IPS DF 4.7 (cell line): ENCODE data around the gene MED13L.
"Not testable (repeated sequence)": the region's sequence is repeated elsewhere in the genome, so short reads cannot be mapped to it uniquely, and the experiment has no call there.

Experiments
- DNase-seq: peaks from one replicate; pipeline ENCODE4 v3.0.0-alpha.2; 2013; ENCODE audit warnings: low spot score; ENCODE audit errors: extremely low read depth

The MED13L gene

DNA sequence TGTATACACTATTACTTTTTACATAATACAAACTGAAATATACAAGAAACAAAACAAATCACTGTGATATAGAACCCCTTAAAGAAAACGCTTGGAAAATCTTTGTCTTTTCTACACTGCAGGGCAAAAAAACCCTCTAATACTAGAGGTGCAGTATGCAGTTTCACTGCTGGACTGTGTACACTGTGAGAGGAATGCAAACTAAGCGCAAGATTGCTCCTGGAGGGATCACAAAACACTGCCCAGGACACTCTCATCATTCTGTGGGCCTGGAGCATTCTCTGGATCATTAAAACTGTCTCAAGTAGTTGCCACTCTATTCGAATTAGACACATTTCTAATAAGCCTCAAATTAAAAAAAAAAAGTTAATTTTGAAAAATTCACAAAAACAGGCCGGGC, 217.6 kb downstream of the MED13L start:
- DNase-seq, result no peak

DNA sequence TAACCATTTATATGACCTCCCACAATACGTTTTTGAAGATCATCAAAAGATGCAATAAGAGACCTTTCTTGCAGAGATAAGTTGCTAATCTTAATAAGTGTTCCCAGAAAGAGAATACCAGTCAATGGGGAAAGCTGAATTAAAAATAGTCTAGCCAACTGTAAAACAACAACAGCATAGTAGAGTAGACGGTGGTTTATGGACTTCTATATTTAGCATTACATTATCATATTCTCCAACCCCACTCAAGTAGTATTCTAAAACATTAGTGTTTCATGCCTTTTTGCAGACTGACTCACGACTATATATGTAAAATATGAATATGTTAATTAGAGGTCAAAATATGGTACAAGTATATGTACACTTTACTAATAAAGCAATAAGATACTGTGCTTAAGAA, 218.9 kb downstream of the MED13L start:
- DNase-seq, result no peak

GRCh38 chr12:116057356-116057755, 220.1 kb downstream of the MED13L start:
- no peak for DNase-seq

DNA sequence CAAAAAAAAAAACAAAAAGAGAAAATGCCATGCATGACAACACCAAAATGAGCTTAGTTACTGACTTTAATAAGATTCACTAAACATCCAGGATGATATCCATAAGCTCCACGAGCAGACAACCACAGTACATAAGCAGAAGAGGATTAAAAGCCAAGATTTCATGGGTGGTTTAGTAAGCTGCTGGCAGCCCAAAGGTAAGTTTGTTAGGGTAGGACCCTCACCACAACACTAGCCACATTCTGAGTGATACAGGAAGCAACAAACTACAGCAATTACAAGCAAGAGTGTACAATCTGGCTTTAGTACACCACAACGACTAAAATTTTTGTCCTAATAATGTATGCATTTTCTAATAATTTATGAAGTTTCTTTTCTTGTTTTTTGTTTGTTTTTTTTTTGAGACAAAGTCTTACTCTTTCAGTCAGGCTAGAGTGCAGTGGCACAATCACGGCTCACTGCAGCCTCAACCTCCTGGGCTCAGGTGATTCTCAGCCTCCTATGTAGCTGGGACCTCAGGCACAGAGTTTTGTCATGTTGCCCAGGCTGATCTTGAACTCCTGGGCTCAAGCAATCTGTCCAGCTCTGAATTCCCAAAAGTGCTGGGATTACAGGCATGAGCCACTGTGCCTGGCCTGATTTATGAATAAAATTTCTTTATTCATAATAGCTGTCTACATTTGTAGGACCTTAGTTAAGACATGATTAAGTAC, 221.4 kb downstream of the MED13L start:
- DNase-seq, result no peak

DNA sequence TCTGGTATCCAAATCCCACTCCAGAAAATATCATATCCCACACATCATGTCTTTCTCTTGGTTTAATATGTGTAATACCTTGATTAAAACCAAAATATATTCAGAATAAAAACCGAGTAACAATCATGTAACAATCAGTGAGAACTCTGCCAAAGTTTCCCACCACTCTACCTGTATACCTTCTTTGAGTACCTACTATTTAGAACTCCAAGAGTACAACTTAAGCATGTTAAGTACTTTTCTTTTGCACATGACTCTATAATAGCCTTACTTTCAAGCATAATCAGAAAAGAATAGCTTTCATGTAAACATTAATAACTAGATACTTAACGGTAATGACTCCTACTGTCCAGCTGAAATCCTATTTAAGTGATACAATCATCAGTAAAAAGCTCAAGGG, 223.2 kb downstream of the MED13L start:
- DNase-seq, result no peak

DNA sequence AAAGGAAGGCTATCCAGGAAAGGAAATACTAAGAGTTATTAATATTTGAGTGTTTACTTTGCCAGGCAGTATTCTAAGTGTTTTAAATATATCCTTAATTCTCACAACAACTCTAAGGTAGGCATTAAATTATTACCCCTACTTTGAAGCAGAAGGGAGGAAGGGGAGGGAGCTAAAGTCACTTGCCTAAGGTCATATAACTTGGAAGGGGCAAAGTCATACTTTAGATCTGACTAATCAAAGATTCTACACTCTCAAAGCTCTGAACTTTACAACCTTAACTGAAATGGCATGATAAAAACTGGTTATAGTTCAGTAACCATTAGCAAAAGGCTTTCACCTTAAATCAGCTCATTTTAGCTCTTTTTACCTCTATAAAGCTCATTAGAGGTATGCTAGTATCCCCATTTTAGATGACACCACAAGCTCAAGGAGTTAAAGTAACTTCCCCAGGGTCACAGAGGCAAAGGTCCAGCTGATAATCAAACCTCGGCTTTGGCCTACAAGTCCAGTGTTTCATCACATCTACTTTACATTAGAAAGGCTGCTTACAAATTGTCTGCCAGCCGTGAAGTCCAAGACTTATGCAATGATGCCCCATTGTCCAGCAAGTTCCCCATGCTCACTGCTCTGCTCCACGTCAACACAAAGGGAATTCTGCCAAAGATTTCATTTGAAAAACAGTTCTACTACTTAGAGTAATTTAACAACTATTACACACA, 223.9 kb downstream of the MED13L start:
- no peak for DNase-seq

DNA sequence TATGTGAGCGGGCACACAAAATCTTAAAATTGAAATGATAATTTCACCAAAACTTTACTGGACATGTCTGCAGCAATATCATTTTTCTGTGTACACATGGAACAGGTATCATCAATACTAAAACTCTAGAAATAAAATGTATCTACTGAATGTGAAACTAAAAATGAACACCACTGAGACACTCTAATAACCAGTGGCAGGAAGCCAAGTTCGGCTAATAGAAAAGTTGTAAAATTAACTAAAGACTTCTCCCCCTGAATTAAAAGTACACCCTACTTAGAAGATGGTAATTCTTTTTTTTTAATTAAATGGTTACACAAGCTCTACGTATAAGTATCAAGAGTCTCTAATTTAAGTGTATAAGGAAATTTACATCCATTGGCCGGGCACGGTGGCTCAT, 227.2 kb downstream of the MED13L start:
- no peak for DNase-seq

GRCh38 chr12:116048879-116049278, 228.6 kb downstream of the MED13L start:
- DNase-seq, result no peak

GRCh38 chr12:116046039-116046438, 231.5 kb downstream of the MED13L start:
- DNase-seq, result no peak

GRCh38 chr12:116045150-116045549, 232.3 kb downstream of the MED13L start:
- DNase-seq, result no peak

DNA sequence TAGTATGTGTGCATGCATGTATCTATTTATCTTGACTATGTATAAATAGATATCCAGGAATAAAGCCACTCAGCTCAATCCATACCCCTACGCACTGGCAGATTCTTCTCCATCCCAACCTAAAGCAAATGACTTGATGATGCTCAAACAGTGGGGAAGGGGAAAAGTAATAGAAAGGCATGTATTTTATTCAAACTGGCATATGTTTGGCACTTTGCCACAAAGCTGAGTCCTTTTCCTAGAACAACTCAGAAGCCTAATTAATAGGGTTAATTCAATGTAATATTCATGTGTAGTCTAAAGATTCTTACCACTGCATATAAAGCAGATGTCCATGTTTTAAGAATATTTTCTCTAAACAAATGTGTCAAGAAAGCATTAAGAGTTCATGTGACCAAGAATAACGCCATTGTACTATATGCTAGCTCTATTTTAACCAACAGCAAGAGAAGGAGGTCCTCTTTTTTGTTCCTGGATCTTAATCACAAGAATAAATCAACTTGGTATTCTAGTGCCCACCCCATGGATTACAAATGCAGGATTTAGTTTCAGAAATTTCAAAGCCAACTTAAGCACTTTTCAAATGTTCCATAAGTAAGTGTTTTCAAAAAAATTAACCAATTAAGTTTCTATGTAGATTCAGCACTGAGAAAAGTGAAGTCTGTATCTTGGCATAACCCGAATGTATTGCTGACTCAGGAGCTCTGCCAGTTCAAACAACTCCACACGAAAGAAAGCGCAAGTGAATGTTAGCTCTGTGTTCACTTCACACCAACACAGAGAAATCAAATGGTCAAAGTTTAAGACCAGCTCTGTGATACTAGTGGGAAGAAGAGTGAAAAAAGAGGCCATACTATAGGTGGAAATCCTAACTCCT, 233.6 kb downstream of the MED13L start:
- DNase-seq, result no peak

GRCh38 chr12:116040402-116040801, 237.1 kb downstream of the MED13L start:
- no peak for DNase-seq

DNA sequence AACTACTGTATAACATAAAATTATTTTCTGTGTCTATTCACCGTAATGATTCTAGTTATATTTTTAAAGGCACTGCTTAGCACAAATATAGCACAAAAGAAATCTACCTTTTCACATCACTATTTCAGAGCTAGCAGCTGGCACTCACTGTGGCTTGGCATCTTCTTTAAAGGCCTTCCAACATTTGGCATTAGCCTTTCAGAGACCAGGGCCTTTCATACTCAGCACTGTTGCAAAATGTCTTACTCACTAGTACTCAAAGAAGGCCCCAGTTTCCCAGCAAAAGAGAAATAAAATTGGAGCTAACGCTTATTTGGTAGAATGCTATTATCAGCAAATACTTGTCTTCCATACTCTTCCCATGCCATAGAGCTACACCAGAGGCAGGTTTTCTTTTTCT, 238.4 kb downstream of the MED13L start:
- DNase-seq, result no peak

DNA sequence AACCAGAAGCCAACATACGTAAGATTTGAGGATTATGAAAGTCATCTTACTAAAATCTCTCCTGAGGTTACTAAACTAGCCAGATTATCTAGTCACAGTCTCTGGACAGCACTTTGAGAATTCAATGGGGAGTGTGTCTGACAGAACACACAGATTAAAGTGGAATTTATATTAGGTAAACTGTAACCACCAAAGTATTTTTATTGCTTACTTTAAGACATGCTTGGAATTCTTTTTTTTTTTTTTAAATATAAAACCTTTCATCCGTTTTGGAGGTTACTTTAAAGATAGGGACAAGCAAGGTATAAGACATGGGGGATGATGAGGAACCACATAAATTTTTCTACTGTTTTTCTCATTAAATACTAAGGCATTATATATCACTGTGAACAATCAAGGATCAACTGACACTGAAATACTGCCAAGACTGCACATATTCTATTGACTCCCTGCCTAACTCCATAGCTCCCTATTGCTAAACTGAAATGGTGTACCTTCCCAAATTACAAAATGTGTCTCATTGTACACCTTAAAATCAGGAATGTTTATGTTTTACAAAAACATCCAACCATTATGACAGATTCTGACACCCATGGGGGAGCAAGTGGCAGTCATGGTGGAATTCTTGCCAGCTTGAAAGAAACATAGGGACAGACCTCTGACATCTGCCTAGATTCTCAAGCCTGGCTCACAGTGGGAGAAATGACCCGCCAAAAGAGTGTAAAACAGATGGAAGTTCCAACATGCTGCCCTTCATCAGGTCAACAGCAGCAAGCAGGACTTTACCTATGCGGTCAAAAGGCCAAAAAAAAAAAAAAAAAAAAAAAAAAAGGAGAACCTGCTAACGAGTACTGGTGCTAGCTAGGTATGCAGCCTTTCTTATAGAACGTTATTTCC, 239.3 kb downstream of the MED13L start:
- no peak for DNase-seq

DNA sequence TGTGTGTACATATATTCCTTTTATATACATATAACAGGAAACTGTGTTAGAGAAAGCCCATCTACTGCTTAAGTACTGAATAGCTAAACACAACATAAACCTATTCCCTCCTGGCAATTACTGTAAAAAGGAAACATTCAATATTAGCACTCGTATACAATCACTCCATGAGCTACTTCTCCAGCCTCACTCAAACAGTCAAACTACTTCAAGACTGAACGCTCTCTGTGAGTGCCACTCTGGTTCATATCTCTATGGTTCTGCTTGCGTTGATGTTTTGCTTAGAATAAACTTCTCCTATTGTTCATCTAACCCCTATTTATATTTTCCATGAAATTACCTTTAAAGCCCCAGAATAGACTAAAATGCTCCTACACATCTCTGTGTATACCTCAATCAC, 243.7 kb downstream of the MED13L start:
- DNase-seq, result no peak

DNA sequence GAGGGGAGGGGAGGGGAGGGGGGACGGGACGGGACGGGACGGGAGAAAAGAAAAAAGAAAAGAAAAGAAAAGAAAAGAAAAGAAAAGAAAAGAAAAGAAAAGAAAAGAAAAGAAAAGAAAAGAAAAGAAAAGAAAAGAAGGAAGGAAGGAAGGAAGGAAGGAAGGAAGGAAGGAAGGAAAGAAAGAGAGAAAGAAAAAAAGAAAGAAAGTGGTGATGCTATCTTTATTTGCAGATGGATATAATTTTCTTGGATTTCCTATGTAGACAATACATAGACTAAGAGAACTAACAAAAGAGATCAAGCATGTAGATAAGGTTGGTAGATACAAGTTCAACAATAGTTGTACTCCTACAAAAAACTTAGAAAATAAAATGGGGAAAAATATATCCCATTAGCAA, 245.9 kb downstream of the MED13L start:
- not testable (repeated sequence) for DNase-seq

DNA sequence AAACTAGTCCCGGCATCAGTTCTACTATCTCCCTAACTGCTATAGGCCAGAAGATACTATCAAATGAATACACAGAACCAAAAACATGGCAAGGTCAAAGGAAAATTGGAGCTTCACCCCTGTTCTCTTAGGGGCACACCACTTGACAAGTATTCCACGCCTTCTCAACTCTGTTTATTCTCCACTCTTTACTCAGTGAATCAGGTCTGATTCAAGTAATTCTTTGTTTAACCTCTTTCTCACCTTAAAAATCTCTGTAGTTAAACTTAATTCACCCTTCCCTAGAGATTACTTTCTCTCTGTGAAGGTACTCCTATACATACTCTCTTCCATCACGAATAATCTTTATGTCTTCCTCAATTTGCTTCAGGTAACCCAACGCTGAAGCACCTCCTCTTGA, 248.9 kb downstream of the MED13L start:
- DNase-seq, result no peak

GRCh38 chr12:116027551-116027821, 250.0 kb downstream of the MED13L start:
- no peak for DNase-seq

DNA sequence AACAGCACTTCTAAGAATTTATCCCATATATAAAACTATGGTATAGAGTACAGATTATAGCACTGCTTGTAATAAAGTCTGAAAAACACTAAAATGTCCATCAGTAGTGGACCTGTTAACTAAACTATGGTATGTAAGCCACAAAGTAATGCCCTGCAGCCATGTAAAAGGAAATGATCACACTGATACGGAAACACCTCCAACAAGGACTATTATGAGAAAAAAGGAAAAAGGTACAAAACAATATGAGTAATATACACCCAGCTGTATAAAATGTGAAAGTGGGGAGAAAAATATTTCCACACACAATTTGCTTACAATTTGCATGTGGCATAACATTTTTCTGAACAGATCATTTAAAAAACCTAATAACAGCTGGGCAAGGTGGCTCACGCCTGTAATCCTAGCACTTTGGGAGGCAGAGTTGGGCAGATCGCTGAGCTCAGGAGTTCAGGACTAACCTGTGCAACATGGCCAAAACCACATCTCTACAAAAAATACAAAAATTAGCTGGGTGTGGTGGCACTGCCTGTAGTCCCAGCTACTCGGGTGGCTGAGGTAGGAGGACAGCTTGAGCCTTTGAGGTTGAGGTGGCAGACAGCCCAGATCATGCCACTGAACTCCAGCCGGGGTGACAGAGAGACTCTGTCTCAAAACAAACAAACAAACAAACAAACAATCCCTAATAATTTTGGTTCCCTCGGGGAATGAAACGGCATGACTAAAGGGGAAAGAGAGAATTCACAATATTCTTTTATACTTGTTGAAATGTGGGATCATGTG, 250.5 kb downstream of the MED13L start:
- DNase-seq, result no peak

DNA sequence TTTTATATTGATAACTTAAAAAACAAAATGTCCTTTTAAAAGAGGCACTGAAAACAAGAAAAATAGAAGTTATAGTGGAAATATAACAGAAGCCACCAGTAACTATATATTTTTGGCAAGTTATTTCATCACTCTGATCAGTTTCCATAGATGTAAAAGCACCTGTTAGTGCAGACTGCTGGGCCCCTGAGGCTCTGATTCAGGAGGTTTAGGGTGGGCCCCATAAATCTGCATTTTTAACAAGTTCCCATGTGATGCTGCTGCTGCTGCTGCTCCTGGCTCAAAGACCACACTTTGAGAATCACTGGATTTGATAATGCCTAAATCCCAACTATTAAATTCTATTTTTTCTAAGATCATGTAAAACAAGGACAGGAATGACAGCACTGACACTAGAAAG, 251.1 kb downstream of the MED13L start:
- DNase-seq, result no peak

DNA sequence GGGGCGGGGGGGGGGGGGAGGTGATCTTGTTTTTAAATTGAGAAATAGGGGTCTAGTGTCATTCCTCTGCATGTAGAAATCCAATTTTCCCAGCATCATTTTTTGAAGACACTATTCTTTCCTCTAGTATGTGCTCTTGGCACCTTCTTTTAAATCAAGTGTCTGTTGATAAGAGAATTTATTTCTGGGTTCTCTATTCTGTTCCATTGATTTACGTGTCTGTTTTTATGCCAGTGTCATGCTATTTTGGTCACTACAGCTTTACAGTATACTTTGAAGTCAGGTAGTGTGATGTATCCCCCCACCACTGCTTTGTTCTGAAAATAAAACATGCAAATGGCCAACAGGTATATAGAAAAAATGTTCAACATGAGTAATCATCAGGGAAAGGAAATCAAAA, 252.7 kb downstream of the MED13L start:
- DNase-seq, result no peak
